ENCODE data around the gene TNNI2.
"Not testable (repeated sequence)": the region's sequence is repeated elsewhere in the genome, so short reads cannot be mapped to it uniquely, and the experiment has no call there.

The TNNI2 gene

GRCh38 chr11:1838426-1839144 is at the start of gene TNNI2:
Gene TNNI2, plus strand, starts transcription at chr11:1838981. Its CDS starts 716 bp downstream, at chr11:1839697.
- no peak for DNase-seq (ENCODE audit: low read depth)

DNA sequence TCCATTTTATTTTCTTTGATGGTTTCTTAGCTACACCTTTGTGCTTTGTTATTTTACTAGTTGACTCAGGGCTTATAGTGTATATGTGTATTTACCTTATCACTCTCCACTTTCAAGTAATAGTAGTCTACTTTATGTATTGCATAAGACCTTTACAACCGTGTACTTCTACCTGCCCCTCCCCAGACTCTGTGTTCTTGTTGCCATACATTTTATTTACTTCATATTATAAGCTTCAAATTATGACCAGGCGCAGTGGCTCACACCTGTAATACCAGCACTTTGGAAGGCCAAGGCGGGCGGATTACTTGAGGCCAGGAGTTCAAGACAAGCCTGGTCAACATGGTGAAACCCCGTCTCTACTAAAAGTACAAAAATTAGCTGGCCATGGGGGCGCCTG is 46.9 kb upstream of the TNNI2 start:
- no peak for DNase-seq (ENCODE audit: low read depth)

DNA sequence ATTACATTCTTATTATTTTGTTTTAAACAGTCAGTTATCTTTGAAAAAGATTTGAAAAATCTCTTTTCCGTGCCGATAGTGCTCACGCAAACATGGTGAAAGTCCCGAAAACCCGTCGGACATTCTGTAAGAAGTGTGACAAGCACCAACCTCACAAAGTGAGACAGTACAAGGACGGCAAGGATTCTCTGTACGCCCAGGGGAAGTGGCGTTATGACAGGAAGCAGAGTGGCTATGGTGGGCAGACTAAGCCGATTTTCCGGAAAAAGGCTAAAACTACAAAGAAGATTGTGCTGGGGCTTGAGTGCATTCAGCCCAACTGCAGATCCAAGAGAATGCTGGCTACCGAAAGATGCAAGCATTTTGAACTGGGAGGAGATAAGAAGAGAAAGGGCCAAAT is 46.3 kb upstream of the TNNI2 start:
- no peak for DNase-seq (ENCODE audit: low read depth)

- no peak for DNase-seq (ENCODE audit: low read depth)
Observed at GRCh38 chr11:1793081-1793480, 45.7 kb upstream of the TNNI2 start.

DNA sequence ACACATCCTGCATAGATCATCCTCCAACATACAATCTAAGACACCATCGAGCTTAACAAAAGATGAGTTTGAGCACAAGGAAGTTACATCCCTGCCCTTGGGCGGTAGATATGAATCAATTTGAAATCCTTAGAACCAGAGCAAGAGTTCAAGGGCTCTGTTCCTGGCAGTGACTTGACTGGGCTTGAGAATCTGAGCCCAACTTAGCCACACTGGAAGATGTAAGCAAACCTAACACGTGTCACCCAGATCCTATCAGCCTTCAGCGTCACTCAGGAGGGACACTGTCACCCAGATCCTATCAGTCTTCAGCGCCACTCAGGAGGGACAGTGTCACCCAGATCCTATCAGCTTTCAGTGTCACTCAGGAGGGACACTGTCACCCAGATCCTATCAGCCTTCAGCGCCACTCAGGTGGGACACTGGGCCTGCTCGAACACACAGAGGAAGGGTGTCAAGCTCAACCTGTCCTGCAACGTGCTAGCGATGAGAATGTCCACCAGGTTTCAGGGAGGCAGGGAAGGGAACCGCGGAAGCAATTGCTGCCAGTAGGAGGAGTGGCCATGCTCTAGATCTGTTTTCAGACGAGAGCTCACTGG is 42.3 kb upstream of the TNNI2 start:
- DNase-seq (ENCODE audit: low read depth): no peak

- no peak for DNase-seq (ENCODE audit: low read depth)
Observed at GRCh38 chr11:1797391-1798125, 41.2 kb upstream of the TNNI2 start.

DNA sequence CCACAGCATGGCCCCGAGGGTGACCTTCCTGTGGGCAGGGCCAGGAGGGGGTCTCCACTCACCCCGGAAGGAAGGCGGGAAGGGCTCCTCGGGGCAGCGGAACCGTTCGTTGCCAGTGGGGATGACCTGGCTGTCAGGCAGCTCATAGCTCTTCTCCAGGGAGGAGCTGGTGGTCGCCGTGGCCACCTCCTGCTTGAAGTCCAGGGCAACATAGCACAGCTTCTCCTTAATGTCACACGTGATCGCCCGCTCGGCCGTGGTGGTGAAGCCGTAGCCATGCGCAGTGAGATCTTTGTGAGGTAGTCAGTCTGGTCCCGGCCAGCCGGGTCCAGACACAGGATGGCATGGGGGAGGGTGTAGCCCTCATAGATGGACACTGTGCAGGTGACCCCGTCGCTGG is 35.5 kb upstream of the TNNI2 start:
- DNase-seq (ENCODE audit: low read depth): no peak

DNA sequence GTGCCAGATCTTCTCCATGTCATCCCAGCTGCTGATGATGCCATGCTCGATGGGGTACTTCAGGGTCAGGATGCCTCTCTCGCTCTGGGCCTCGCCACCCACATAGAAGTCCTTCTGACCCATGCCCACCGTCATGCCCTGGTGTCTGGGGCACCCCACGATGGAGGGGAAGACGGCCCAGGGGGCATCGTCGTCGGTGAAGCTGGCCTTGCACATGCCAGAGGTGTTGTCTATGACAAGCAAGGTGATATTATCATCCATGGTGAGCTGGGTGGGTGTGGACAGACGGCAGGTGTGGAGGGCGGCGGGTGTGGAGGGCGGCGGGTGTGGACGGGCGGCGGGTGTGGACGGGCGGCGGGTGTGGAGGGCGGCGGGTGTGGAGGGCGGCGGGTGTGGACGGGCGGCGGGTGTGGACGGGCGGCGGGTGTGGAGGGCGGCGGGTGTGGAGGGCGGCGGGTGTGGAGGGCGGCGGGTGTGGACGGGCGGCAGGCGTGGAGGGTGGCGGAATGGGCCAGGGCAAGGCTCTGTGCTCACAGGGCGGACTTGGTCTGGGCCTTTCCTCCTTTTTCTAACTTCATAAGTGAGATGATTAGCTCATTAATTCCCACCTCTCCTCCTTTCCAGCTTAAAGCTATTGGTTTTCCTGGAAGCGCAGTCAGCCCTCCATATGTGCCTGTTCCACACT is 34.8 kb upstream of the TNNI2 start:
- DNase-seq (ENCODE audit: low read depth): not testable (repeated sequence)

GRCh38 chr11:1805525-1805924 is 33.3 kb upstream of the TNNI2 start:
- DNase-seq (ENCODE audit: low read depth): no peak

DNA sequence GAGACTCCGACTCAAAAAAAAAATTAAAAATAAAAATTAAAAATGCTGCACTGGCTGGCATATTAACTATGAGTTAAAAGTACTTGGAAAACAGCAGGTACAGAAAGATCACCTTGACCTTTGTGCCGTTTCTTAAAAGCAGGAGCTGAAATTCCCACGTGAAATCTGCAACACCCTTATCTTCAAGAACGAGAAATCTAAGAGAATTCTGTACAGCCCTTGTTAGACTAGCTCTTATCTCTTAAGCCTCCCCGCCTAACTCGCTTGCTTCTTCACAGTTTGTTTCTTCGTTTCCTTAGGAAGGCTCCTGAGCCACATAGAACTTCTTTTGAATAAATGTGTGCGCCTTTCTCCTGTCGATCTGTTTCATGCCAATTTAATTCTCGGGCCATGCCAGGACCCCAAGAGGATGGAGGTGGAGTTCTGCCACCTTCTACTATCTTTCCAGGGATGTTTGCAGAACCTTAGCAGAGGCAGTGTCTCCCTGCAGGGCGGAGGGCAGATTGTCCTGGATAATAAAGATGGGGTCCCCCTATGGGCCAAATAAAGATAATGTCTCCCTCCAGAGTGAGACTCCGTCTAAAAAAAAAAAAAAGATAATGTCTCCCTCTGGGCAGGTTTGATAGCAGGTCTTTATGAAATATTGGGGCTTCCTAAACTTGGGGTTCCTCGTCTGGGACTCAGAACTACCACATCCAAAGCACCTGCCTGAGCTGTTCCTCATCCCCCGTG is 31.4 kb upstream of the TNNI2 start:
- no peak for DNase-seq (ENCODE audit: low read depth)

GRCh38 chr11:1810761-1811160 is 28.0 kb upstream of the TNNI2 start:
- no peak for DNase-seq (ENCODE audit: low read depth)

- no peak for DNase-seq (ENCODE audit: low read depth)
Observed at GRCh38 chr11:1812274-1812673, 26.5 kb upstream of the TNNI2 start.

DNA sequence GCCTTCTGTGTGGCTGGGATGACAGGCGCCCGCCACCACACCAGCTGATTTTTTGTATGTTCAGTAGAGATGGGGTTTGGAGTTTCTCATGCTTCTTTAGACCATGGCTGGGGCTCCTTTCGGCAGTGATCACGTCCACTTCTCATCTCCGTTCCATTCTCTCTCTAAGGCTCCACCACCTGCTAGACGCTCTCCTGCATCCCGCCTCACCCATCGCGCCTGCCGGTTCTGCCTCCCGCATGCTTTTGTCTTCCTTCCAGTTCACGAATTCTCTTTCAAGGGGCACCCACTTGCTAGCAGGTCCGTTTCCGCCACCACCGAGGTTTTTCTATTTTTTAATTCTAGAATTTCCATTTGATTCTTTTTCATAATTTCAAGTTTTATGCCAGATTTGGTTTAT is 26.0 kb upstream of the TNNI2 start:
- no peak for DNase-seq (ENCODE audit: low read depth)

GRCh38 chr11:1813356-1813755 is 25.4 kb upstream of the TNNI2 start:
- not testable (repeated sequence) for DNase-seq (ENCODE audit: low read depth)

DNA sequence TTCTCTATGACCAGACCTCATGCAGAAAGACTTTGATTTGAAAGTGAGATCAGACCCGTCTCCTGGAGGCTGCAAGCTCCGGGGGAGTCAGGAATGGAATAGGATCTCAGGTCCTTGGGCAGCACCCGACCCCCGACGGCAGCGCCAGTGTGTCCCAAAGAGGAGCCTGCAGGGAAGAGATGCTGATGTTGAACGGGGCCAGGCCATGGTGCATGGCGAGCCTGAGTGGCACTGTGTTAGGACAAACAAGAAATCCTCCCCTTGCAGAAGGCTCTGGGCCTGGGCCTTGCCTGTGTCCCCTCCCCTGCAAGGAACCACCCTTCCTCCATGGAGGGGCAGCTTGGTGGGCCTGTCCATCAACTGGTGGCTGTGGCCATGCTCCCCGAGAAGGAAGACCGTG is 24.1 kb upstream of the TNNI2 start:
- DNase-seq (ENCODE audit: low read depth): no peak

DNA sequence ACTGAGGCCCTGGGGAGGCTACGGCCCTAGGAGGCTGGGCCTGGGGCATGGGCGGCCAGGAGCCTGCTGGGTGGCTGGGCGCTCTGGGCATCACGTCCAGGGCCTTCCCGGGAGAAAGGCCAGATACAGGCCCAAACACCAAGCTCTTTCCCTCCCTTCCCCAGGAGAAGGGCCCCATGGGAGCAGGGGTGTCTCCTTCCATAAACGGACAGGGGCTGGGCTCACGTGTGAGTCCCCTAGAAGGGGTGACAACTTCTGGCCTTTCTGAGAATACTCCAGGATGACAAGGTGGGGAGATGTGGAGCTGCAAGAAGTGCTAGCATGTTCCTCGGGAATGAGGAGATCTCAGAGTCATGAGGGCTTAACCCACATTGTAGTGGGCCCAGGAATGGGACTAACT is 23.5 kb upstream of the TNNI2 start:
- DNase-seq (ENCODE audit: low read depth): no peak

- no peak for DNase-seq (ENCODE audit: low read depth)
Observed at GRCh38 chr11:1815751-1816150, 23.0 kb upstream of the TNNI2 start.

- DNase-seq (ENCODE audit: low read depth): no peak
Observed at GRCh38 chr11:1817000-1817399, 21.8 kb upstream of the TNNI2 start.

- DNase-seq (ENCODE audit: low read depth): no peak
Observed at GRCh38 chr11:1817511-1817910, 21.3 kb upstream of the TNNI2 start.

GRCh38 chr11:1819074-1819473 is 19.7 kb upstream of the TNNI2 start:
- DNase-seq (ENCODE audit: low read depth): no peak

DNA sequence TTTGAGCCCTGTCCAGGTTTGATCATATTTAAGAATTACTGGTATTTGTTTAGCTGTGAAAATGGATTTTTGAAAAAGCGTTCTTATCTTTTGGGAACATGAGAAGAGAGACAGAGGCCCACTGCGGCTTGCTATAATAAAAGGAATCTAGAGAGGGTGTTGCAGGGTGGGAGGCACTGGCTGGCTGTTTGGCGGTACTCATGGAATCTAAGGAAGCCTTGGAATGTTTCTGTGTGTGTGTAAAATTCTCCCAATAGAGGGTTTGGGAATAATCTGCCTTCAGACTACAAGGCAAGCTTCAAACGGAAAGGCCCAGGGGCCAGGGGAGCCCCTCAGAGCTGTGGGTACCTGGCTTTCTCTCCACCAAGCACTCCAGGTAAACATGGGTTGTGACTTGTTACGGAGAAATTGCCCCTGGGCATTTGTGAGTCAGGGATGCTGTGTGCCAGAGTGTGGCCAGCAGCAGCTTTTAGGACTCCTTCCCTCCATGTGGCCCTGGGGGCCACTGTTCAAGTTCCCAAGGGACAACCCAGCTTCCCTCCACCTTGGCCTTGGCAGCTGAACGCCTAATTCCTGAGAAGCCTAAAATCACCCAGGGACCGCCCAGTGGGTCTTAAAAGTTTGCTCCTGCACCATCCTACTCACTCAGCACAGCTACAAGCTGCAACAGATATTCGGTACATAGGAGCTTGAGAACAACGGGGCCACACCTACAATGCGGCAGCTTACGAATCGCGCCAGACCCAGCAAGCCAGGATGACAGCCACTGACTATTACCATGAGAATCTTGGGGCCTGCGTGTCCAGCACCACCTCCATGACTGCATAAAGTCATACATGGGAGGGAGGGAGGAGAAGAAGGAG is 18.1 kb upstream of the TNNI2 start:
- DNase-seq (ENCODE audit: low read depth): no peak
